MCF 10A (cell line): Measurements from ENCODE around the gene COL16A1. TPM values are rescaled to one million over a fixed set of nuclear protein-coding genes. Genes with fewer than 3 reads are reported as not detected.
A peak's percentile ranks its signal among the peaks of the same experiment; 100 is the strongest.

Experiments used
- BruUV-seq: library from RNA; stranded (reverse); fragments of 400-500 nt; replicated peaks from 2 replicates; lab custom pipeline; 2021; lab: Mats Ljungman, UMichigan
- CTCF ChIA-PET: fragments of 300-600 bp; sonication (Branson Sonifier 250); formaldehyde crosslinking; extraction: SDS; loops from one replicate; lab custom pipeline; 2021; ENCODE audit warnings: antibody characterized with exemption, inconsistent platforms; lab: Yijun Ruan, JAX
- POLR2A ChIA-PET: fragments of 300-600, 350-650 bp; sonication (Branson Sonifier 250); formaldehyde crosslinking; extraction: SDS; loops from one replicate; lab custom pipeline; 2020; ENCODE audit warnings: antibody characterized with exemption, inconsistent platforms; lab: Yijun Ruan, JAX
- DNase-seq: peaks from one replicate; pipeline ENCODE4 v3.0.0-alpha.2; 2018; ENCODE audit not compliant: unreplicated experiment
- H3K27ac Mint-ChIP-seq: one replicate; pipeline ENCODE4 v1.8.0; 2022; ENCODE audit warnings: mild to moderate bottlenecking, low read depth, mixed read lengths; ENCODE audit not compliant: unreplicated experiment
- H3K27me3 Mint-ChIP-seq: one replicate; pipeline ENCODE4 v1.8.0; 2022; ENCODE audit warnings: mixed read lengths; ENCODE audit not compliant: insufficient read depth, unreplicated experiment
- H3K36me3 Mint-ChIP-seq: one replicate; pipeline ENCODE4 v1.8.0; 2022; ENCODE audit warnings: mild to moderate bottlenecking, moderate library complexity, mixed read lengths; ENCODE audit not compliant: insufficient read depth, unreplicated experiment
- H3K4me1 Mint-ChIP-seq: one replicate; pipeline ENCODE4 v1.8.0; 2022; ENCODE audit warnings: mixed read lengths; ENCODE audit not compliant: insufficient read depth, unreplicated experiment
- H3K4me3 Mint-ChIP-seq: one replicate; pipeline ENCODE4 v1.8.0; 2022; ENCODE audit warnings: mild to moderate bottlenecking, moderate library complexity, mixed read lengths; ENCODE audit not compliant: unreplicated experiment
- H3K9me3 Mint-ChIP-seq: one replicate; pipeline ENCODE4 v1.8.0; 2022; ENCODE audit warnings: mixed read lengths; ENCODE audit not compliant: unreplicated experiment
- intact Hi-C: fragments of 100-400 bp; cut with micrococcal nuclease; formaldehyde crosslinking; loops from 2 replicates; pipeline ENCODE4 v1.14.1; 2022
- total RNA-seq: library from RNA; stranded (reverse); gene quantifications from 2 replicates; pipeline ENCODE4 v1.2.3, GENCODE V29; 2022
- TF ChIP-seq, protein P1 (sequence below): fragments of 200-600 bp; IDR thresholded peaks from one replicate; pipeline ENCODE4 v1.8.0; 2022; ENCODE audit warnings: antibody characterized with exemption, mild to moderate bottlenecking; ENCODE audit not compliant: unreplicated experiment

COL16A1 gene
- total RNA-seq, 1 experiment from 2014 or later: 42.1 TPM

DNA sequence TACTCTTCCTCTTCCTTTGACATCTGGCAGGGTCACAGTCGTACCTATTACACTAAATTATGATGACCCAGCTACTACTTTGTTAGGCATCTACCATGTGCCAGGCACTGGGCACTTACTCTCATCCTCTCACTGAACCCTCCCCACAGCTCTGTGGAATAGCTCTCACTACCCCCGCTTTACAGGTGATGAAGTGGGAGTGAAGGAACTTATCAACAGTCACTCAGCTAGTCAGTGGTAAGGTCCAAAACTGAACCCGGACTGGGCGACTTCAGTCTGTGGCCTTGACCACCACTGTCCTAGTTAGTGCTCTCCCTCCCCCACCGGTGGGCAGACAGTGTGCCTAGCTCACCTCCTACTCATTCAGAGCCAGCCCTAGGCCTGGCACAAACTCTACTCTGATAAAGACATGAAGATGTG lies 48.0 kb upstream of the COL16A1 start:
- DNase-seq: no peak
- TF ChIP-seq, protein P1, sequence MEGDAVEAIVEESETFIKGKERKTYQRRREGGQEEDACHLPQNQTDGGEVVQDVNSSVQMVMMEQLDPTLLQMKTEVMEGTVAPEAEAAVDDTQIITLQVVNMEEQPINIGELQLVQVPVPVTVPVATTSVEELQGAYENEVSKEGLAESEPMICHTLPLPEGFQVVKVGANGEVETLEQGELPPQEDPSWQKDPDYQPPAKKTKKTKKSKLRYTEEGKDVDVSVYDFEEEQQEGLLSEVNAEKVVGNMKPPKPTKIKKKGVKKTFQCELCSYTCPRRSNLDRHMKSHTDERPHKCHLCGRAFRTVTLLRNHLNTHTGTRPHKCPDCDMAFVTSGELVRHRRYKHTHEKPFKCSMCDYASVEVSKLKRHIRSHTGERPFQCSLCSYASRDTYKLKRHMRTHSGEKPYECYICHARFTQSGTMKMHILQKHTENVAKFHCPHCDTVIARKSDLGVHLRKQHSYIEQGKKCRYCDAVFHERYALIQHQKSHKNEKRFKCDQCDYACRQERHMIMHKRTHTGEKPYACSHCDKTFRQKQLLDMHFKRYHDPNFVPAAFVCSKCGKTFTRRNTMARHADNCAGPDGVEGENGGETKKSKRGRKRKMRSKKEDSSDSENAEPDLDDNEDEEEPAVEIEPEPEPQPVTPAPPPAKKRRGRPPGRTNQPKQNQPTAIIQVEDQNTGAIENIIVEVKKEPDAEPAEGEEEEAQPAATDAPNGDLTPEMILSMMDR: no peak
- ChIA-PET CTCF (interaction anchor here (0.6 to 1.4 kb wide), 7 partner anchors 9 to 133 kb away, joined by 3 to 7 read pairs (median 4); no protein-coding TSS in a partner anchor), POLR2A (interaction anchor here (1.5 kb wide), 1 partner anchor 77 kb away, joined by 3 read pairs; no protein-coding TSS in a partner anchor)
- peak overlapping the region; percentile 0 for H3K27ac Mint-ChIP-seq
- no peaks in the 10 kb centered on the region for H3K36me3 Mint-ChIP-seq
- H3K27me3 Mint-ChIP-seq: no peaks in the 10 kb centered on the region
- no peak overlapping the region for H3K4me3 Mint-ChIP-seq
- H3K9me3 Mint-ChIP-seq: no peaks in the 10 kb centered on the region
- BruUV-seq: no TSS peak
- intact Hi-C loops: no loop called here
- H3K4me1 Mint-ChIP-seq: peaks cover 51% of the 10 kb centered on the region

DNA sequence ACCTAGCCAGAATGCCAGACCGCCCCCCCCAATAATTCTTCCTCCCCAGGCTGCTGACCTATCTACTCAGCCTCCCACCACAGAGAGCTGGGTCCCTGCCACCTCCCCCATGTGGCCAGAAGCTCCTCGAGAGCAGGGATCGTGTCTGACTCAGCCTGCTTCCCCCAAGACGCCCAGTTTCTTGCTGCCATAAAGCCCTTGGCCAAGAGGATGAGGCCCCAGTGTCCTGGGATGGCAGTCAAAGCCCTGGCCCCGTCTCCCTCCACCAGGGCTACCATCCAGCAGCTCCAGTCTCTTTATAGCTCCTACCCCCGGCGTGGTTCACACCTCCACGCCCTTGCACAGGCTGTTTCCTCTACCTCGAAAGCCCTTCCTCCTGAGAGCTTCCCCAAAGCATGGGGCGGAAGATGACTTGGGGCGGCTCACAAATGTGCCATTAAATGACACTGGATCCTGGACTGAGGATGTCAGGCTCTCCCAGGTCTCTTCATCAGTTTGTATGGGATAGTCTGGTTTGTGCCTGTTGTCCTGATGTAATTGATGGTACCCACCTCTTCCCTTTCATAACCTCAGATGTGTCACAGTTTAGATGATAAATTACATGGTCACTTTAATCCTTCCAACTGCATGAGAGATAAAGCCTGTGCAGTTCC lies 47.2 kb upstream of the COL16A1 start:
- TF ChIP-seq, protein P1: no peak
- no peaks in the 10 kb centered on the region for H3K27me3 Mint-ChIP-seq
- POLR2A ChIA-PET: interaction anchor here (1.0 to 1.7 kb wide), 4 partner anchors 10 to 76 kb away, joined by 3 to 5 read pairs (median 3); no protein-coding TSS in a partner anchor

DNA sequence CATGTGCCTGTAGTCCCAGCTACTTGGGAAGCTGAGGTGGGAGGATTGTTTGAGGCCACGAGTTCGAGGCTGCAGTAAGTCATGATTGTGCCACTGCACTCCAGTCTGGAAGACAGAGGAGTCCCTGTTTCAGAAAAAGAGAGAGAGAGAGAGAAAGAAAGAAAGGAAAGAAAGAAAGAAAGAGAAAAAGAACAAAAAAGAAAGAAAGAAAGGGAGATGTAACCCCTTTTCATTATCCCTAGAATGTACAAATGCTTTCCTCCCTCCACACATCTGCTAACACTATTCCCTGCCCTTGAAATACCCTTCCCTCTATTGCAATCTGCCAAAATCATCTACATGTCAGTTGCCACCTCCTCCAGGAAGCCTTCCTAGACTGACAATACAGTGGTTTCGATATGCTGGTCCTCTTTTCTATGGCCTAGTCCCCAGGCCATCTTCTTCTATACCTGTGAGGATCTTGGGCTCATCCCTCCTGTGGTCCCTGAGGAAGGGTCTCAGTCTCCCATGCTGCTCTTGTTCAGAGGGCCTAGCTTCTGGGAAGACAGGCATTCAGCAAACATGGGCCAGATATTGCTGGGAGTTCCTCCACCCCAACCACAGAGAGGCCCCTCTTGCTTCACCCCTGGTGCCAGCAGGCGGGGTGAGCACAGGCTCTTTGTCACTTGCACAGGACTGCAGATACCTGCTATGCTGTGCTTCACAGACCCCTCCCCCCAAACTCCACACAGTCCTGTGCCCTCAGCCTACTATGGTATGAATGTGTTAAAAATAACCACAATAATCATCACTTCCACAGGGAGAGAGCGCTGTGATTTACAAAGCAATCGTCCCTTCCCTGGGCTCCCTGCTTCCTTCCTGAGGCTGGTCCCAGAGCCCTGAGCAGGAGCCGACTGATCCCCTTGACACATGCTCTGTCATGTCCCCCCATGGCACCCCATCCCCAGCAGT lies 46.2 kb upstream of the COL16A1 start:
- Mint-ChIP-seq H3K27ac (no peak overlapping the region), H3K4me3 (no peak overlapping the region), H3K4me1 (peaks cover 51% of the 10 kb centered on the region), H3K9me3 (no peaks in the 10 kb centered on the region), H3K36me3 (no peaks in the 10 kb centered on the region), H3K27me3 (no peaks in the 10 kb centered on the region)
- no peak for DNase-seq
- ChIA-PET POLR2A (interaction anchor here (0.7 to 1.7 kb wide), 7 partner anchors 11 to 95 kb away, joined by 3 to 7 read pairs (median 3); no protein-coding TSS in a partner anchor), CTCF (interaction anchor here (0.6 to 1.4 kb wide), 4 partner anchors 39 to 469 kb away, joined by 3 to 7 read pairs (median 6); no protein-coding TSS in a partner anchor)
- TF ChIP-seq, protein P1: no peak
- intact Hi-C loops: no loop called here
- no TSS peak for BruUV-seq

More for the DNA sequence above, 47.2 kb upstream of the COL16A1 start:
- H3K36me3 Mint-ChIP-seq: no peaks in the 10 kb centered on the region
- no peak overlapping the region for H3K4me3 Mint-ChIP-seq
- intact Hi-C loops: no loop called here
- CTCF ChIA-PET: interaction anchor here (0.6 to 1.4 kb wide), 5 partner anchors 35 to 212 kb away, joined by 3 to 7 read pairs (median 6); no protein-coding TSS in a partner anchor
- H3K9me3 Mint-ChIP-seq: no peaks in the 10 kb centered on the region
- no TSS peak for BruUV-seq
- H3K27ac Mint-ChIP-seq: peak overlapping the region; percentile 0
- H3K4me1 Mint-ChIP-seq: peaks cover 56% of the 10 kb centered on the region
- DNase-seq: no peak
